ENCODE measurements around the gene SPTBN4.
"Not testable (repeated sequence)": the region's sequence is repeated elsewhere in the genome, so short reads cannot be mapped to it uniquely, and the experiment has no call there.

SPTBN4 gene

GRCh38 chr19:40621283-40621682 is 154.5 kb downstream of the SPTBN4 start:
- DNase-seq: no peak

GRCh38 chr19:40621966-40622772 is 155.4 kb downstream of the SPTBN4 start:
- DNase-seq: no peak

GRCh38 chr19:40622773-40623075 is 155.9 kb downstream of the SPTBN4 start:
- DNase-seq: no peak

- DNase-seq: no peak
Observed at GRCh38 chr19:40623403-40624251, 156.8 kb downstream of the SPTBN4 start.

- DNase-seq: not testable (repeated sequence)
Observed at GRCh38 chr19:40624369-40625153, 157.8 kb downstream of the SPTBN4 start.

GRCh38 chr19:40625406-40626120 is 158.8 kb downstream of the SPTBN4 start:
- no peak for DNase-seq
